Measurements from ENCODE around the gene WNK3.

WNK3 gene

GRCh38 chrX:54325077-54325476 is 32.8 kb downstream of the WNK3 start:
- Histone ChIP-seq H3K27ac (ENCODE audit: low read depth, low read length) (no peak overlapping the region), H3F3A (ENCODE audit: control insufficient read depth, insufficient read depth) (no peaks in the 10 kb centered on the region), H4K20me1 (ENCODE audit: control insufficient read depth, insufficient read depth, low read depth, low read length) (no peaks in the 10 kb centered on the region), H3K4me1 (ENCODE audit: control insufficient read depth, low read length) (no peaks in the 10 kb centered on the region), H3K9me2 (replicated peaks; ENCODE audit: control insufficient read depth, low read length) (no peaks in the 10 kb centered on the region), H3K4me3 (ENCODE audit: low read length) (no peak overlapping the region), H3K9me3 (ENCODE audit: control insufficient read depth, insufficient read depth, low read length) (no peaks in the 10 kb centered on the region), H3K79me2 (ENCODE audit: control insufficient read depth, low read length) (no peaks in the 10 kb centered on the region), H3K27me3 (ENCODE audit: control insufficient read depth, low read length) (no peaks in the 10 kb centered on the region), H3K4me2 (ENCODE audit: low read length) (no peak overlapping the region), H3K36me3 (ENCODE audit: control insufficient read depth, low read length) (no peaks in the 10 kb centered on the region)
- TF ChIP-seq EZH2phosphoT487 (IDR thresholded peaks at IDR 0.05; ENCODE audit: borderline replicate concordance, low read length) (no peak), CTCF (IDR thresholded peaks at IDR 0.05; ENCODE audit: low read depth, low read length, poor library complexity, severe bottlenecking) (no peak)

- Histone ChIP-seq H3K4me1 (ENCODE audit: control insufficient read depth, low read length) (no peaks in the 10 kb centered on the region), H3K9me2 (replicated peaks; ENCODE audit: control insufficient read depth, low read length) (no peaks in the 10 kb centered on the region), H3F3A (ENCODE audit: control insufficient read depth, insufficient read depth) (no peaks in the 10 kb centered on the region), H3K4me2 (ENCODE audit: low read length) (no peak overlapping the region), H4K20me1 (ENCODE audit: control insufficient read depth, insufficient read depth, low read depth, low read length) (no peaks in the 10 kb centered on the region), H3K36me3 (ENCODE audit: control insufficient read depth, low read length) (no peaks in the 10 kb centered on the region), H3K4me3 (ENCODE audit: low read length) (no peak overlapping the region), H3K79me2 (ENCODE audit: control insufficient read depth, low read length) (no peaks in the 10 kb centered on the region), H3K27ac (ENCODE audit: low read depth, low read length) (no peak overlapping the region), H3K9me3 (ENCODE audit: control insufficient read depth, insufficient read depth, low read length) (no peaks in the 10 kb centered on the region), H3K27me3 (ENCODE audit: control insufficient read depth, low read length) (no peaks in the 10 kb centered on the region)
- TF ChIP-seq CTCF (IDR thresholded peaks at IDR 0.05; ENCODE audit: low read depth, low read length, poor library complexity, severe bottlenecking), result no peak
- no peak for TF ChIP-seq EZH2phosphoT487 (IDR thresholded peaks at IDR 0.05; ENCODE audit: borderline replicate concordance, low read length)
These were observed 37.8 kb downstream of the WNK3 start for GRCh38 chrX:54320067-54320466.

GRCh38 chrX:54306379-54306778 is 51.5 kb downstream of the WNK3 start:
- Histone ChIP-seq H3K27ac (ENCODE audit: low read depth, low read length) (no peak overlapping the region), H3K36me3 (ENCODE audit: control insufficient read depth, low read length) (no peaks in the 10 kb centered on the region), H3K4me2 (ENCODE audit: low read length) (no peak overlapping the region), H3K79me2 (ENCODE audit: control insufficient read depth, low read length) (no peaks in the 10 kb centered on the region), H3F3A (ENCODE audit: control insufficient read depth, insufficient read depth) (no peaks in the 10 kb centered on the region), H4K20me1 (ENCODE audit: control insufficient read depth, insufficient read depth, low read depth, low read length) (no peaks in the 10 kb centered on the region), H3K9me2 (replicated peaks; ENCODE audit: control insufficient read depth, low read length) (no peaks in the 10 kb centered on the region), H3K27me3 (ENCODE audit: control insufficient read depth, low read length) (no peaks in the 10 kb centered on the region), H3K4me3 (ENCODE audit: low read length) (no peak overlapping the region), H3K9me3 (ENCODE audit: control insufficient read depth, insufficient read depth, low read length) (no peaks in the 10 kb centered on the region), H3K4me1 (ENCODE audit: control insufficient read depth, low read length) (no peaks in the 10 kb centered on the region)
- TF ChIP-seq CTCF (IDR thresholded peaks at IDR 0.05; ENCODE audit: low read depth, low read length, poor library complexity, severe bottlenecking) (no peak), EZH2phosphoT487 (IDR thresholded peaks at IDR 0.05; ENCODE audit: borderline replicate concordance, low read length) (no peak)

- no peak overlapping the region for H3K27ac ChIP-seq (ENCODE audit: low read depth, low read length)
- H4K20me1 ChIP-seq (ENCODE audit: control insufficient read depth, insufficient read depth, low read depth, low read length), result no peaks in the 10 kb centered on the region
- H3K9me2 ChIP-seq (replicated peaks; ENCODE audit: control insufficient read depth, low read length), result no peaks in the 10 kb centered on the region
- no peaks in the 10 kb centered on the region for H3K36me3 ChIP-seq (ENCODE audit: control insufficient read depth, low read length)
- H3K4me3 ChIP-seq (ENCODE audit: low read length), result no peak overlapping the region
- no peak overlapping the region for H3K4me2 ChIP-seq (ENCODE audit: low read length)
- TF ChIP-seq CTCF (IDR thresholded peaks at IDR 0.05; ENCODE audit: low read depth, low read length, poor library complexity, severe bottlenecking), result no peak
- TF ChIP-seq EZH2phosphoT487 (IDR thresholded peaks at IDR 0.05; ENCODE audit: borderline replicate concordance, low read length), result no peak
- no peaks in the 10 kb centered on the region for H3K4me1 ChIP-seq (ENCODE audit: control insufficient read depth, low read length)
- H3K79me2 ChIP-seq (ENCODE audit: control insufficient read depth, low read length), result no peaks in the 10 kb centered on the region
- no peaks in the 10 kb centered on the region for H3K9me3 ChIP-seq (ENCODE audit: control insufficient read depth, insufficient read depth, low read length)
- H3F3A ChIP-seq (ENCODE audit: control insufficient read depth, insufficient read depth), result no peaks in the 10 kb centered on the region
- no peaks in the 10 kb centered on the region for H3K27me3 ChIP-seq (ENCODE audit: control insufficient read depth, low read length)
These were observed 56.3 kb downstream of the WNK3 start for GRCh38 chrX:54301516-54301915.
